Progenitor cell of endocrine pancreas (in vitro differentiated cells): Measurements from ENCODE around the gene TAS2R43. TPM values are rescaled to one million over a fixed set of nuclear protein-coding genes. Genes with fewer than 3 reads are reported as not detected.

Experiments used
- DNase-seq: peaks from one replicate; pipeline ENCODE4 v3.0.0; 2021; ENCODE audit warnings: low spot score; ENCODE audit not compliant: unreplicated experiment
- H3K27ac Mint-ChIP-seq: 2 replicates; pipeline ENCODE4 v1.8.0; 2021; ENCODE audit warnings: mild to moderate bottlenecking, moderate library complexity, mixed read lengths
- H3K27me3 Mint-ChIP-seq: 2 replicates; pipeline ENCODE4 v1.8.0; 2021; ENCODE audit warnings: mixed read lengths
- H3K36me3 Mint-ChIP-seq: 2 replicates; pipeline ENCODE4 v1.8.0; 2022; ENCODE audit warnings: mixed read lengths; ENCODE audit not compliant: insufficient read depth
- H3K4me1 Mint-ChIP-seq: 2 replicates; pipeline ENCODE4 v1.8.0; 2021; ENCODE audit warnings: low read depth, mixed read lengths
- H3K4me3 Mint-ChIP-seq: 2 replicates; pipeline ENCODE4 v1.8.0; 2021; ENCODE audit warnings: low read depth, mild to moderate bottlenecking, moderate library complexity, mixed read lengths
- H3K9me3 Mint-ChIP-seq: 2 replicates; pipeline ENCODE4 v1.8.0; 2021; ENCODE audit warnings: low read depth, mixed read lengths
- CTCF ChIP-seq: fragments of 200-600 bp; sonication (generic); IDR thresholded peaks from one replicate; pipeline ENCODE4 v1.5.0; 2021; ENCODE audit warnings: antibody characterized with exemption, mild to moderate bottlenecking; ENCODE audit not compliant: unreplicated experiment
- total RNA-seq: library from RNA; stranded (reverse); gene quantifications from 2 replicates; pipeline ENCODE4 v1.2.1, GENCODE V29; 2021

The TAS2R43 gene
- total RNA-seq, 1 donor from 2014 or later: 1.2 TPM

DNA sequence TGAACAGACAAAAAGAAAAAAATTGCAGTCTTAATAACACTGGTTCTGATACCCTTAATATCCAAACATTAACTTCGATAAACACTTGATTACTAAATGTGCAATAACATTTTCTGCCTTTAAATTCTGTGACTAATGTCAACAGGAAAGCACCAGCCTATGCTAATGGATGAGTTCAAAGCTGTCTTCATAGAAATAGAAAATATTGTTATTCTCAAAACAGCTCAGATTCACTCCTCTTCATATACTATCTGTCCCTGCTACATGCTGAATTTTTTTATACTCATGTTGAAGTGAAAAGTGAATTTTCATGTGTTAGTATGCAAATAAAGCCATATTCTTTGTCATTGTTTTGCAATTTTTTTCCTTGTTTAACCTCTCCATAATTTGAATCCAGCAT lies 13.9 kb downstream of the TAS2R43 start:
- H3K4me3 Mint-ChIP-seq: no peak overlapping the region
- H3K27ac Mint-ChIP-seq: no peak overlapping the region
- DNase-seq: no peak
- peaks cover 12% of the 10 kb centered on the region for H3K36me3 Mint-ChIP-seq
- H3K4me1 Mint-ChIP-seq: peaks cover 2% of the 10 kb centered on the region
- H3K27me3 Mint-ChIP-seq: no peaks in the 10 kb centered on the region
- TF ChIP-seq CTCF: no peak
- H3K9me3 Mint-ChIP-seq: peaks cover 13% of the 10 kb centered on the region

GRCh38 chr12:11075642-11076041 lies 16.5 kb downstream of the TAS2R43 start:
- Mint-ChIP-seq H3K4me1 (peaks cover 17% of the 10 kb centered on the region), H3K27me3 (no peaks in the 10 kb centered on the region), H3K27ac (no peak overlapping the region), H3K36me3 (peaks cover 20% of the 10 kb centered on the region), H3K4me3 (no peak overlapping the region), H3K9me3 (peaks cover 12% of the 10 kb centered on the region)
- no peak for TF ChIP-seq CTCF
- no peak for DNase-seq

GRCh38 chr12:11071414-11071813 lies 20.7 kb downstream of the TAS2R43 start:
- peaks cover 10% of the 10 kb centered on the region for H3K9me3 Mint-ChIP-seq
- no peaks in the 10 kb centered on the region for H3K27me3 Mint-ChIP-seq
- peak overlapping the region; percentile 10 for H3K4me3 Mint-ChIP-seq
- no peak for TF ChIP-seq CTCF
- H3K36me3 Mint-ChIP-seq: peaks cover 22% of the 10 kb centered on the region
- DNase-seq: no peak
- H3K4me1 Mint-ChIP-seq: peaks cover 19% of the 10 kb centered on the region
- no peak overlapping the region for H3K27ac Mint-ChIP-seq

GRCh38 chr12:11070999-11071398 lies 21.1 kb downstream of the TAS2R43 start:
- H3K9me3 Mint-ChIP-seq: peaks cover 10% of the 10 kb centered on the region
- H3K27ac Mint-ChIP-seq: peak overlapping the region; percentile 73
- no peak overlapping the region for H3K4me3 Mint-ChIP-seq
- peaks cover 19% of the 10 kb centered on the region for H3K4me1 Mint-ChIP-seq
- peaks cover 22% of the 10 kb centered on the region for H3K36me3 Mint-ChIP-seq
- no peak for TF ChIP-seq CTCF
- no peaks in the 10 kb centered on the region for H3K27me3 Mint-ChIP-seq
- DNase-seq: no peak

DNA sequence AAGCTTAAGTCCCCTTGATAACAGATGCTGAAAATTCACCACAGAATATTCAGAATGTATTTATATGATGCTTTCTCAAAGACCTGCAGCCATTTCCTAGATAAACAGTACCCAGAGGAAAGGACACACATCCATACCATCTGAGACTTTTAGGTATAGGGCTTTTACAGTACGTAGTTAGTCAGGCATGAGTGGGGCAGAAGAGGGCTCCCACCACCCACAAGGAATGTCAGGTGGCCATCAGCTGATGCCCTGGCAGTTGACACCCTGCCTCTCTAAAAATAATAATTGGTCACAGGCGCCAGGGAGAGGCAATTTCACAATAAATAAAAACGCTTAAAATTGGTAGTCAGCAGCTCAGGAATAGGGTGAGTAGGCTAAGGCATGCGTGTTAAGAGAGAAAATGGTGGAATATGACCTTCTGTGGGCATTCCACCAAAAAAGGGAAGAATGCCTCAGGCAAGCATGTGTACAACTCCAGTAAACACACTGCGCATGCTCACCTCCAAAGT lies 22.2 kb downstream of the TAS2R43 start:
- DNase-seq: no peak
- Mint-ChIP-seq H3K4me1 (peaks cover 19% of the 10 kb centered on the region), H3K36me3 (peaks cover 26% of the 10 kb centered on the region)

More for the DNA sequence above, 22.2 kb downstream of the TAS2R43 start:
- no peaks in the 10 kb centered on the region for H3K27me3 Mint-ChIP-seq
- TF ChIP-seq CTCF: no peak
- peaks cover 14% of the 10 kb centered on the region for H3K9me3 Mint-ChIP-seq
- H3K4me3 Mint-ChIP-seq: no peak overlapping the region
- H3K27ac Mint-ChIP-seq: no peak overlapping the region
